ENCODE data around the gene TUBGCP2.

- TF ChIP-seq, protein P1, sequence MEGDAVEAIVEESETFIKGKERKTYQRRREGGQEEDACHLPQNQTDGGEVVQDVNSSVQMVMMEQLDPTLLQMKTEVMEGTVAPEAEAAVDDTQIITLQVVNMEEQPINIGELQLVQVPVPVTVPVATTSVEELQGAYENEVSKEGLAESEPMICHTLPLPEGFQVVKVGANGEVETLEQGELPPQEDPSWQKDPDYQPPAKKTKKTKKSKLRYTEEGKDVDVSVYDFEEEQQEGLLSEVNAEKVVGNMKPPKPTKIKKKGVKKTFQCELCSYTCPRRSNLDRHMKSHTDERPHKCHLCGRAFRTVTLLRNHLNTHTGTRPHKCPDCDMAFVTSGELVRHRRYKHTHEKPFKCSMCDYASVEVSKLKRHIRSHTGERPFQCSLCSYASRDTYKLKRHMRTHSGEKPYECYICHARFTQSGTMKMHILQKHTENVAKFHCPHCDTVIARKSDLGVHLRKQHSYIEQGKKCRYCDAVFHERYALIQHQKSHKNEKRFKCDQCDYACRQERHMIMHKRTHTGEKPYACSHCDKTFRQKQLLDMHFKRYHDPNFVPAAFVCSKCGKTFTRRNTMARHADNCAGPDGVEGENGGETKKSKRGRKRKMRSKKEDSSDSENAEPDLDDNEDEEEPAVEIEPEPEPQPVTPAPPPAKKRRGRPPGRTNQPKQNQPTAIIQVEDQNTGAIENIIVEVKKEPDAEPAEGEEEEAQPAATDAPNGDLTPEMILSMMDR (IDR thresholded peaks at IDR 0.05), result no peak
- peak; percentile 49 for TF ChIP-seq EZH2 (IDR thresholded peaks at IDR 0.05)
Observed at GRCh38 chr10:133230387-133231195, 78.1 kb downstream of the TUBGCP2 start.

All from neural progenitor cell (in vitro differentiated cells).